NCI-H2107 (cell line): ENCODE results near the gene CKS1B.

ENCODE experiments used
- DNase-seq: peaks from one replicate; lab custom pipeline; 2025; lab: John Stamatoyannopoulos, UW

CKS1B gene

GRCh38 chr1:154974102-154974807 lies at the start of gene CKS1B:
Gene CKS1B (plus strand): TSS chr1:154974681. CDS start chr1:154974746, 65 bp downstream.
- peak; percentile 99 for DNase-seq

GRCh38 chr1:154925335-154926170 lies 48.9 kb upstream of the CKS1B start:
- no peak for DNase-seq

- no peak for DNase-seq
Measured at GRCh38 chr1:154926201-154926600, 48.3 kb upstream of the CKS1B start.

- DNase-seq, result no peak
Measured at GRCh38 chr1:154931940-154932487, 42.5 kb upstream of the CKS1B start.

- DNase-seq, result no peak
Measured at GRCh38 chr1:154934358-154934948, 40.0 kb upstream of the CKS1B start.

- DNase-seq, result no peak
Measured at GRCh38 chr1:154935749-154936554, 38.5 kb upstream of the CKS1B start.

- peak; percentile 95 for DNase-seq
Measured at GRCh38 chr1:154936555-154937084, 37.9 kb upstream of the CKS1B start, which contains the start of gene PMVK. Gene PMVK (minus strand): TSS chr1:154936719. CDS start chr1:154936685, 34 bp downstream.

GRCh38 chr1:154937085-154937987 lies 37.1 kb upstream of the CKS1B start:
- DNase-seq, result peak; percentile 90

- no peak for DNase-seq
Measured at GRCh38 chr1:154937988-154938386, 36.5 kb upstream of the CKS1B start.

- DNase-seq, result no peak
Measured at GRCh38 chr1:154938604-154939399, 35.7 kb upstream of the CKS1B start.

GRCh38 chr1:154940213-154940560 lies 34.3 kb upstream of the CKS1B start:
- DNase-seq, result no peak

- no peak for DNase-seq
Measured at GRCh38 chr1:154940651-154941194, 33.8 kb upstream of the CKS1B start.

- no peak for DNase-seq
Measured at GRCh38 chr1:154941333-154942013, 33.0 kb upstream of the CKS1B start.

- DNase-seq, result no peak
Measured at GRCh38 chr1:154943649-154944400, 30.7 kb upstream of the CKS1B start.

GRCh38 chr1:154944401-154945159 lies 29.9 kb upstream of the CKS1B start:
- DNase-seq, result no peak

GRCh38 chr1:154945160-154945961 lies 29.1 kb upstream of the CKS1B start:
- DNase-seq, result no peak
